Mucosa of rectum (tissue), 2 donors: ENCODE data around the gene TBCK.

ENCODE experiments used
- H3K27ac ChIP-seq, 2 donors: one replicate each; pipeline ENCODE4 v1.7.0; 2013; ENCODE audit warnings: inconsistent platforms in 2 of 2, low read depth in 2 of 2, low read length in 2 of 2
- H3K27me3 ChIP-seq, 2 donors: one replicate each; pipeline ENCODE4 v1.7.0; 2013; ENCODE audit warnings: low read length in 2 of 2; ENCODE audit not compliant: control insufficient read depth in 2 of 2, insufficient read depth in 2 of 2
- H3K36me3 ChIP-seq, 2 donors: one replicate each; pipeline ENCODE4 v1.7.0; 2013; ENCODE audit warnings: low read length in 2 of 2; ENCODE audit not compliant: control insufficient read depth in 2 of 2, insufficient read depth in 2 of 2
- H3K4me1 ChIP-seq, 2 donors: one replicate each; pipeline ENCODE4 v1.7.0; 2013; ENCODE audit warnings: low read length in 2 of 2, mild to moderate bottlenecking in 1 of 2; ENCODE audit not compliant: control insufficient read depth in 2 of 2, insufficient read depth in 2 of 2
- H3K4me3 ChIP-seq, 2 donors: one replicate each; pipeline ENCODE4 v1.7.0; 2013; ENCODE audit warnings: low read length in 2 of 2
- H3K9ac ChIP-seq, 2 donors: one replicate each; pipeline ENCODE4 v1.7.0; 2013; ENCODE audit warnings: low read length in 2 of 2, low read depth in 1 of 2, mild to moderate bottlenecking in 1 of 2
- H3K9me3 ChIP-seq, 2 donors: one replicate each; pipeline ENCODE4 v1.7.0; 2013; ENCODE audit warnings: low read length in 2 of 2; ENCODE audit not compliant: control insufficient read depth in 2 of 2
- donor health status: healthy.
- donor health status: Normal muscosa, but diverticular disease.

Gene TBCK

DNA sequence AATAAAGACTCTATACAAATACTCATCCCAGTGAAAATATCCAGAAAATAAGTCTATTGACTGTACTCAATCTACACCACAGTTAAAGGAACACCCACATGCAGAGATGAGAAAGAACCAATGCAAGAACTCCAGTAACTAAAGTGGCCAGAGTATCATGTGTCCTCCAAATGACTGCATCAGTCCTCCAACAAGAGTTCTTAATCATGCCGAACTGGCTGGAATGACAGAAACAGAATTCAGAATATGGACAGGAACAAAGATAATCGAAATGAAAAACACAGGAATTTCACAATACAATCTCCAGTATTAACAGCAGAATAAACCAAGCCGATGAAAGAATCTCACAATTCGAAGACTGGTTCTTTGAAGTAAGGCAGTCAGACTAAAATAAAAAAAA is 210.3 kb downstream of the TBCK start:
- no peak overlapping the region for H3K4me3 ChIP-seq
- H3K9me3 ChIP-seq = peaks cover 6% of the 10 kb centered on the region in 2 donors
- no peaks in the 10 kb centered on the region for H3K4me1 ChIP-seq
- no peaks in the 10 kb centered on the region for H3K27me3 ChIP-seq
- H3K27ac ChIP-seq = no peak overlapping the region
- H3K9ac ChIP-seq = no peak overlapping the region
- peaks cover 2 to 14% of the 10 kb centered on the region in 2 donors for H3K36me3 ChIP-seq

DNA sequence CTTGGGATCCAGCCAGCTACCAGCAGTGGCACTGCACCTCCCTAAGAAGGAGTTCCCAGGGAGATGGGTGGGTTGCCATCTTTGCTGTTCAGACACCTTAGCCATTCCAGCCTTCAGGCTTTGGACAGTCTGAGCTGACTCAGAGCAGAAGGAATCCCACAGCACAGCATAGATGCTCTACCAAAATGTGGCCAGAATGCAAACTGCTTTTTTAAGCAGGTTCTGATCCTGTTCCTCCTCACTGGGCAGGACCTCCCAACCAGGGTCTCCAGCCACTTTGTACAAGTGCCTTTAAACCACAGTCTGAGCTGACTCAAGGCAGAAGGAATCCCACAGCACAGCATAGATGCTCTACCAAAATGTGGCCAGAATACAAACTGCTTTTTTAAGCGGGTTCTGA is 211.7 kb downstream of the TBCK start:
- H3K27me3 ChIP-seq = no peaks in the 10 kb centered on the region
- peaks cover 0 to 1% of the 10 kb centered on the region in 2 donors for H3K9me3 ChIP-seq
- H3K27ac ChIP-seq = no peak overlapping the region
- no peak overlapping the region for H3K9ac ChIP-seq
- H3K4me1 ChIP-seq = no peaks in the 10 kb centered on the region
- H3K4me3 ChIP-seq = no peak overlapping the region
- H3K36me3 ChIP-seq = peaks cover 0 to 5% of the 10 kb centered on the region in 2 donors

DNA sequence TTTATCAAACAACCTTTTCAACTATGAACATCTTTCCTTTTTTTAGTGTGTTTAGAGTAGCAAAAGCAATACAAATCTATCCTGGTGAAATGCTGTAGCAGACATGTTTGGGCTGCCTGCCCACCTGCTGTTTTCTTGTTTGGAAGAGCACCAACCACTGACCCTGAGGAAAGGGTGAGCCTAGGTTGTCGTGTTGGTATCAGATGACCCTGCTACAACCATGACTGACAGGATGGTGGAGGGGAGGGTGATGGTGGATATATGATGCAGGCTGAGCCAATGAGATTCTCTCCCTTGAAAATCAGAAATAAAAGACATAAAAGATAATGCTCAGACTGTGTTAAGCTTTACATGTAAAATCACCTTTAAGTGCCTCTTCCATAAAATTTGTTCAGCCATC is 219.6 kb downstream of the TBCK start:
- Histone ChIP-seq H3K4me3 (no peak overlapping the region), H3K9me3 (no peaks in the 10 kb centered on the region), H3K4me1 (no peaks in the 10 kb centered on the region), H3K36me3 (peaks cover under 1 to 1% of the 10 kb centered on the region in 2 donors), H3K27me3 (no peaks in the 10 kb centered on the region), H3K9ac (no peak overlapping the region), H3K27ac (no peak overlapping the region)

DNA sequence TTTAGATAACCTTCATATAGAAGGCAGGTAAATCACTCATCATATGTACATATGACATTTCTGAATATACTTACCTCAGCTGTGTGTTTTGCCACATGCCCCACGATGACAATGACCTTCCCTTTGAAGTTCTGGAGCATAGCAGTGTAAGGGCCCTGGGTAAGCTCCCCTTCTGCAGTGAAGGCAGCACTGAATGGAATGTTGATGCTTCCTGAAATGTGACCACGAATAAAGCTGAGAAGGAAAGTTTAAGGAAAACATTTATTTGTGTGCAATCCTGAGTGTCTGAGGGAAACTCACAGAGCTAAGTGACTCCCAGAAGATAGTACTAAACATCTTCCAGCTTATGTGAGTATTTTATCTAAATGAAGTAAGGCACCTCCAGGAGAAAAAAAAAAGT is 220.6 kb downstream of the TBCK start:
- Histone ChIP-seq H3K27me3 (no peaks in the 10 kb centered on the region), H3K4me1 (no peaks in the 10 kb centered on the region), H3K4me3 (no peak overlapping the region), H3K36me3 (peaks cover 7 to 8% of the 10 kb centered on the region in 2 donors), H3K9ac (no peak overlapping the region), H3K9me3 (peaks cover 0 to 4% of the 10 kb centered on the region in 2 donors), H3K27ac (no peak overlapping the region)

- H3K36me3 ChIP-seq = peaks cover 8 to 20% of the 10 kb centered on the region in 2 donors
- no peaks in the 10 kb centered on the region for H3K27me3 ChIP-seq
- peaks cover 0 to 4% of the 10 kb centered on the region in 2 donors for H3K9me3 ChIP-seq
- H3K4me3 ChIP-seq = no peak overlapping the region
- no peaks in the 10 kb centered on the region for H3K4me1 ChIP-seq
- no peak overlapping the region for H3K27ac ChIP-seq
- H3K9ac ChIP-seq = no peak overlapping the region
These were observed 223.5 kb downstream of the TBCK start for GRCh38 chr4:106092361-106093040.

- Histone ChIP-seq H3K27me3 (no peaks in the 10 kb centered on the region), H3K27ac (no peak overlapping the region), H3K36me3 (peaks cover 8 to 20% of the 10 kb centered on the region in 2 donors), H3K9me3 (peaks cover 0 to 4% of the 10 kb centered on the region in 2 donors), H3K4me3 (no peak overlapping the region), H3K9ac (no peak overlapping the region), H3K4me1 (no peaks in the 10 kb centered on the region)
These were observed 225.2 kb downstream of the TBCK start for GRCh38 chr4:106090826-106091225.

- Histone ChIP-seq H3K9ac (no peak overlapping the region), H3K27me3 (no peaks in the 10 kb centered on the region), H3K36me3 (peaks cover 0 to 7% of the 10 kb centered on the region in 2 donors), H3K4me1 (no peaks in the 10 kb centered on the region), H3K9me3 (peaks cover 1 to 3% of the 10 kb centered on the region in 2 donors), H3K4me3 (no peak overlapping the region), H3K27ac (no peak overlapping the region)
These were observed 232.9 kb downstream of the TBCK start for GRCh38 chr4:106083065-106083464.

DNA sequence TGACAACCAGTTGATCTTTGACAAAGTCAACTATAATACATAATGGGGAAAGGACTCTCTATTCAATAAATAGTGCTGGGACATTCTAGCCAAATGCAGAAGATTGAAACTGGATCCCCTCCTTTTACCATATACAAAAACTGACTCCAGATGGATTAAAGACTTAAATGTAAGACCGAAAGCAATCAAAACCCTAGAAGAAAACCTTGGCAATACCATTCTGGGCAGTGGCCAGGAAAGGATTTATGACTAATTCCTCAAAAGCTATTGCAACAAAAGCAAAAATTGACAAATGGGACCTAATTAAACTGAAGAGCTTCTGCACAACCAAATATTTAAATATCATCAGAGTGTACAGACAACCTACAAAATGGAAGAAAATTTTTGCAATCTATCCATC is 235.6 kb downstream of the TBCK start:
- Histone ChIP-seq H3K27ac (no peak overlapping the region), H3K27me3 (no peaks in the 10 kb centered on the region), H3K4me3 (no peak overlapping the region), H3K36me3 (peaks cover 3 to 9% of the 10 kb centered on the region in 2 donors), H3K9ac (no peak overlapping the region), H3K4me1 (no peaks in the 10 kb centered on the region), H3K9me3 (peaks cover 9 to 15% of the 10 kb centered on the region in 2 donors)

DNA sequence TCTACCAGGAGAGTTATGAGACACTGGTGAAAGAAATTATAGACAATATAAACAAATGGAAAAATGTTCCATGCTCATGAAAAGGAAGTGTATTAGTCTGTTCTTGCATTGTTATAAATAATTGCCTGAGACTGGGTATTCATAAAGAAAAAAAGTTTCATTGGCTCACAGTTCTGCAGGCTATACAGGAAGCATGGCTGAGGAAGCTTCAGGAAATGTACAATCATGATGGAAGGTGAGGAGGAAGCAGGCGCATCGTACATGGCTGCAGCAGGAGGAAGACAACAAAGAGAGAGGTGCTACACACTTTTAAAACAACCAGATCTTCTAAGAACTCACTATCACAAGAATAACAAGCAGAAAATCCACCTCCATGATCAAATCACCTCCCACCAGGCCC is 236.4 kb downstream of the TBCK start:
- H3K27ac ChIP-seq = no peak overlapping the region
- peaks cover 9 to 15% of the 10 kb centered on the region in 2 donors for H3K9me3 ChIP-seq
- peaks cover 3 to 9% of the 10 kb centered on the region in 2 donors for H3K36me3 ChIP-seq
- no peaks in the 10 kb centered on the region for H3K27me3 ChIP-seq
- no peak overlapping the region for H3K4me3 ChIP-seq
- H3K9ac ChIP-seq = no peak overlapping the region
- H3K4me1 ChIP-seq = no peaks in the 10 kb centered on the region

GRCh38 chr4:106065018-106065417 is 251.0 kb downstream of the TBCK start:
- no peak overlapping the region for H3K9ac ChIP-seq
- H3K9me3 ChIP-seq = no peaks in the 10 kb centered on the region
- H3K4me3 ChIP-seq = no peak overlapping the region
- H3K27me3 ChIP-seq = no peaks in the 10 kb centered on the region
- no peaks in the 10 kb centered on the region for H3K36me3 ChIP-seq
- H3K4me1 ChIP-seq = no peaks in the 10 kb centered on the region
- no peak overlapping the region for H3K27ac ChIP-seq
